CD14-positive monocyte (primary cell): ENCODE results near the gene CAPN14. TPM values are rescaled to one million over a fixed set of nuclear protein-coding genes. Genes with fewer than 3 reads are reported as not detected.

Source experiments
- DNase-seq, 3 donors: peaks; one replicate each; pipeline ENCODE4 v3.0.0-alpha.2; 2011 to 2022
- H2AFZ ChIP-seq: 2 replicates; pipeline ENCODE4 v1.6.0; 2012; ENCODE audit warnings: mild to moderate bottlenecking, low read depth, low read length, inconsistent platforms; ENCODE audit not compliant: insufficient read depth, poor library complexity, severe bottlenecking
- H3K27ac ChIP-seq, 2 donors: 1 replicate in 1 of 2; 2 replicates in 1 of 2; pipeline ENCODE4 v1.5.1; 2012 to 2013; ENCODE audit warnings: low read length in 2 of 2, control low read depth in 1 of 2, inconsistent platforms in 1 of 2, low read depth in 1 of 2, mild to moderate bottlenecking in 1 of 2
- H3K27me3 ChIP-seq, 2 donors: one replicate each; pipeline versions ENCODE4 v1.6.0 to v1.6.1; 2011 to 2013; ENCODE audit warnings: low read length in 2 of 2; ENCODE audit not compliant: control insufficient read depth in 2 of 2, insufficient read depth in 2 of 2
- H3K36me3 ChIP-seq, 2 donors: replicated peaks in 1 of 2; 1 replicate in 1 of 2; 2 replicates in 1 of 2; pipeline versions ENCODE4 v1.5.1 to v1.6.1; 2012 to 2013; ENCODE audit warnings: low read length in 2 of 2, control low read depth in 1 of 2, inconsistent platforms in 1 of 2, mild to moderate bottlenecking in 1 of 2; ENCODE audit not compliant: insufficient read depth in 2 of 2, control insufficient read depth in 1 of 2
- H3K4me1 ChIP-seq, 2 donors: 1 replicate in 1 of 2; 2 replicates in 1 of 2; pipeline versions ENCODE4 v1.5.1 to v1.6.1; 2012 to 2013; ENCODE audit warnings: low read length in 2 of 2, control low read depth in 1 of 2, inconsistent platforms in 1 of 2, mild to moderate bottlenecking in 1 of 2, moderate library complexity in 1 of 2; ENCODE audit not compliant: insufficient read depth in 2 of 2, control insufficient read depth in 1 of 2
- H3K4me2 ChIP-seq: replicated peaks from 2 replicates; pipeline ENCODE3; 2012; ENCODE audit warnings: low read length, moderate library complexity, mild to moderate bottlenecking; ENCODE audit not compliant: poor library complexity, severe bottlenecking; ENCODE audit errors: extremely low read depth
- H3K4me3 ChIP-seq, 3 experiments: fragments of 200-600 bp in 1 of 3; sonication (generic) in 1 of 3; replicated peaks in 1 of 3; 1 replicate in 2 of 3; 2 replicates in 1 of 3; pipeline ENCODE4 v1.5.1; 2011 to 2013; ENCODE audit warnings: low read length in 3 of 3, mild to moderate bottlenecking in 3 of 3, control low read depth in 2 of 3, low read depth in 2 of 3, inconsistent platforms in 1 of 3, moderate library complexity in 1 of 3
- H3K79me2 ChIP-seq: 2 replicates; pipeline ENCODE4 v1.6.0; 2012; ENCODE audit warnings: mild to moderate bottlenecking, control low read depth, inconsistent platforms, low read length, moderate library complexity; ENCODE audit not compliant: insufficient read depth
- H3K9ac ChIP-seq: 2 replicates; pipeline ENCODE4 v1.6.0; 2017; ENCODE audit warnings: low read length, mild to moderate bottlenecking; ENCODE audit not compliant: insufficient read depth, poor library complexity, severe bottlenecking
- H3K9me3 ChIP-seq, 2 donors: replicated peaks in 1 of 2; 1 replicate in 1 of 2; 2 replicates in 1 of 2; pipeline versions ENCODE4 v1.5.1 to v1.6.1; 2012 to 2013; ENCODE audit warnings: low read length in 2 of 2, control low read depth in 1 of 2; ENCODE audit not compliant: control insufficient read depth in 1 of 2, insufficient read depth in 1 of 2
- H4K20me1 ChIP-seq: 2 replicates; pipeline ENCODE4 v1.6.0; 2012; ENCODE audit warnings: mild to moderate bottlenecking, low read length, control low read depth, moderate library complexity; ENCODE audit not compliant: insufficient read depth
- H3K27ac Mint-ChIP-seq, 7 donors: one replicate each; pipeline ENCODE4 v1.8.0; 2020; ENCODE audit warnings: mild to moderate bottlenecking in 7 of 7, mixed read lengths in 7 of 7, moderate library complexity in 6 of 7, inconsistent platforms in 2 of 7
- H3K27me3 Mint-ChIP-seq, 3 donors: one replicate each; pipeline ENCODE4 v1.8.0; 2021 to 2022; ENCODE audit warnings: low read depth in 3 of 3, mild to moderate bottlenecking in 3 of 3, mixed read lengths in 3 of 3, moderate library complexity in 3 of 3, inconsistent platforms in 1 of 3
- H3K36me3 Mint-ChIP-seq, 2 donors: one replicate each; pipeline ENCODE4 v1.8.0; 2020; ENCODE audit warnings: mixed read lengths in 2 of 2, inconsistent platforms in 1 of 2, mild to moderate bottlenecking in 1 of 2
- H3K4me1 Mint-ChIP-seq: one replicate; pipeline ENCODE4 v1.8.0; 2020; ENCODE audit warnings: mild to moderate bottlenecking, mixed read lengths
- H3K4me3 Mint-ChIP-seq, 2 donors: one replicate each; pipeline ENCODE4 v1.8.0; 2020; ENCODE audit warnings: mild to moderate bottlenecking in 2 of 2, mixed read lengths in 2 of 2, moderate library complexity in 1 of 2
- H3K9me3 Mint-ChIP-seq, 7 donors: one replicate each; pipeline ENCODE4 v1.8.0; 2020 to 2022; ENCODE audit warnings: mixed read lengths in 7 of 7, mild to moderate bottlenecking in 6 of 7, moderate library complexity in 6 of 7, inconsistent platforms in 2 of 7
- WGBS: methylation state at CpG from one replicate; pipeline ENCODE4 v1.1.5; 2013; ENCODE audit warnings: missing lambda C conversion rate; ENCODE audit not compliant: insufficient coverage; 5-methylcytosine and 5-hydroxymethylcytosine counted together
- intact Hi-C, 2 donors: fragments of 100-400 bp; cut with micrococcal nuclease; formaldehyde crosslinking; loops; one replicate each; pipeline versions ENCODE4 v1.15.0 to v1.15.1; 2023
- polyA plus RNA-seq, 3 donors: library from polyadenylated mRNA; depleted of rRNA in 1 of 3; unstranded in 2 of 3; stranded (reverse) in 1 of 3; fragments of 300-500 nt in 2 of 3; fragments of >200 nt in 1 of 3; fragmentation: Illumina TruSeq in 2 of 3; gene quantifications; 1 replicate in 2 of 3; 2 replicates in 1 of 3; pipeline ENCODE4 v1.2.3, GENCODE V29; 2012 to 2021
- small RNA-seq: library from RNA; depleted of rRNA; stranded (forward); fragments of <200 nt; gene quantifications from one replicate; pipeline ENCODE3, GENCODE V24; 2012; ENCODE audit warnings: low read depth; ENCODE audit not compliant: insufficient read length
- TF ChIP-seq, protein P1 (sequence below): fragments of 200-600 bp; IDR thresholded peaks from one replicate; pipeline ENCODE4 v1.8.0; 2022; ENCODE audit warnings: antibody characterized with exemption, mild to moderate bottlenecking

The CAPN14 gene
- polyA plus RNA-seq, 3 donors: not detected

DNA sequence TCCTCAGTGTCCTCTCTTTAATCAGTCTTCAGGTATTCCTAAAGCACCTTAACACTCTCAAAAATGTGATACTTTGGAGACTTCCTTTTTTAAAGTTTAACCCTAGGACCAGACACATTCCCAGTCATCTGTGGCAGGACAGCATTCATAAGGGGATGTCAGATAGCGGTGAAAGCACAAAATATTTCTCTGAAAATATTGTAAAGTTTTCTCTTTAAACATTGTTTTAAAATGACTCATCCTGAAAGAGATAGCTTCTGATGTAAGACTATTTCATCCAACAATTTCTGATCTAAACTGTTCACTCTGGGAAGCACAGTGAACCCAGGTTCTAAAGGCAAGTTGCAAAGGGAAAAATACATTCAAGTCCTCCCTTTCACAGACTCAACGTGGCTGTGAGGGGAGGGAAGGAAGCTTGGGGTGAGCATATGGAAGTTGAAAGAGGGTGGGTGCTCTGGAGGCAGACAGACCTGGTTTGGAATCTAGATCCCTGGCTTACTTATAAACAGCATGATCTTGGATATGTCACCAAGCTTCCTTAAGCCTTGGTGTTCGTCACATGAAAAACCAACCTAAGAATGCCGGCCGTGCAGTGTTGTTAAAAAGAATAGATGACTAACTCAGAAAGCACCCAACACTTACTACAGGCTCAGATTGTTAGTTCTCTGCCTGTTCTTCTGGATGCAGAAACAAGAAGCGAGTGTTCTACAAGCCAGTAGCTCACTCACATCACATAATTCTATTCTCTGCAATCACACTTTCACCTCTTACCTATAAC, 91.2 kb downstream of the CAPN14 start:
- H3K27me3 Mint-ChIP-seq: peaks cover 0 to 2% (median 0%) of the 10 kb centered on the region in 3 donors
- Histone ChIP-seq H4K20me1 (no peaks in the 10 kb centered on the region), H2AFZ (no peak overlapping the region), H3K27ac (no peak overlapping the region), H3K27me3 (no peaks in the 10 kb centered on the region), H3K36me3 (no peaks in the 10 kb centered on the region), H3K4me3 (no peak overlapping the region), H3K9ac (no peak overlapping the region), H3K79me2 (no peaks in the 10 kb centered on the region), H3K4me2 (no peak overlapping the region), H3K4me1 (no peaks in the 10 kb centered on the region), H3K9me3 (no peaks in the 10 kb centered on the region)
- H3K4me1 Mint-ChIP-seq: no peaks in the 10 kb centered on the region
- no peak overlapping the region for H3K27ac Mint-ChIP-seq
- TF ChIP-seq, protein P1, sequence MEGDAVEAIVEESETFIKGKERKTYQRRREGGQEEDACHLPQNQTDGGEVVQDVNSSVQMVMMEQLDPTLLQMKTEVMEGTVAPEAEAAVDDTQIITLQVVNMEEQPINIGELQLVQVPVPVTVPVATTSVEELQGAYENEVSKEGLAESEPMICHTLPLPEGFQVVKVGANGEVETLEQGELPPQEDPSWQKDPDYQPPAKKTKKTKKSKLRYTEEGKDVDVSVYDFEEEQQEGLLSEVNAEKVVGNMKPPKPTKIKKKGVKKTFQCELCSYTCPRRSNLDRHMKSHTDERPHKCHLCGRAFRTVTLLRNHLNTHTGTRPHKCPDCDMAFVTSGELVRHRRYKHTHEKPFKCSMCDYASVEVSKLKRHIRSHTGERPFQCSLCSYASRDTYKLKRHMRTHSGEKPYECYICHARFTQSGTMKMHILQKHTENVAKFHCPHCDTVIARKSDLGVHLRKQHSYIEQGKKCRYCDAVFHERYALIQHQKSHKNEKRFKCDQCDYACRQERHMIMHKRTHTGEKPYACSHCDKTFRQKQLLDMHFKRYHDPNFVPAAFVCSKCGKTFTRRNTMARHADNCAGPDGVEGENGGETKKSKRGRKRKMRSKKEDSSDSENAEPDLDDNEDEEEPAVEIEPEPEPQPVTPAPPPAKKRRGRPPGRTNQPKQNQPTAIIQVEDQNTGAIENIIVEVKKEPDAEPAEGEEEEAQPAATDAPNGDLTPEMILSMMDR: no peak
- H3K36me3 Mint-ChIP-seq: no peaks in the 10 kb centered on the region
- H3K4me3 Mint-ChIP-seq: no peak overlapping the region
- intact Hi-C loops: no loop called here
- no peaks in the 10 kb centered on the region for H3K9me3 Mint-ChIP-seq
- WGBS: 87% methylated on average over 1 of the region's 6 CpGs
- no peak for DNase-seq

DNA sequence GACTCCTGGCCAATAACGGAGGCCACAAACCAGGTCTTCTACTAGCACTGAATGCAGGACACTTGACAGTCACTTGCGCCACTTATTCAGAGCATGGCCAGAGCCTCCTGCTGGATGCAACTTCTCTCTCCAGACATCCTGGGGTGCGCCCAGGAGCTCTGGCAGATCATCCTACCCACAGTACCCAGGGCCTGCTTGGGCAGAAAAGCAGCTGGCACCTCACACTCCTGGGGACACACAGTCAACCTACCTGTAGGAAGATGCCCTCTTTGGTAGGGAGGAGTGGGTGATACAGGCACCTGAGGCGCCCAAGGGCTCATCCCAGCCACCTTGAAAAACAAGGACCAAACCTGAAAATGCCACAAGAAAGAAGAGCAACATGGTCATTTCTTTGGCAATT, 92.4 kb downstream of the CAPN14 start:
- no peak overlapping the region for H3K27ac ChIP-seq
- H3K9me3 Mint-ChIP-seq: no peaks in the 10 kb centered on the region
- no peak overlapping the region for H3K4me3 Mint-ChIP-seq
- no peak overlapping the region for H2AFZ ChIP-seq
- H3K4me1 Mint-ChIP-seq: no peaks in the 10 kb centered on the region
- H4K20me1 ChIP-seq: no peaks in the 10 kb centered on the region
- TF ChIP-seq, protein P1: no peak
- H3K4me1 ChIP-seq: no peaks in the 10 kb centered on the region
- H3K9ac ChIP-seq: no peak overlapping the region
- H3K9me3 ChIP-seq: no peaks in the 10 kb centered on the region
- no peaks in the 10 kb centered on the region for H3K27me3 ChIP-seq
- no peak overlapping the region for H3K4me2 ChIP-seq
- H3K4me3 ChIP-seq: no peak overlapping the region
- DNase-seq: no peak
- H3K79me2 ChIP-seq: no peaks in the 10 kb centered on the region
- intact Hi-C loops: no loop called here
- 93% methylated on average over 3 of the region's 4 CpGs for WGBS
- no peaks in the 10 kb centered on the region for H3K36me3 Mint-ChIP-seq
- H3K27ac Mint-ChIP-seq: no peak overlapping the region
- H3K36me3 ChIP-seq: no peaks in the 10 kb centered on the region
- H3K27me3 Mint-ChIP-seq: peaks cover 0 to 2% (median 0%) of the 10 kb centered on the region in 3 donors

Small RNAs within 50 kb of the gene (small RNA-seq; reads per million reads assigned to genes)
- gene RNA5SP90: not detected

Other genes starting within 250 kb of the CAPN14 start
- under 1 TPM in 1 of 3 donors, not detected in 2; 0.33 TPM for gene GALNT14, start 79.1 kb downstream of the CAPN14 start, polyA plus RNA-seq
- gene EHD3, start 16.6 kb upstream of the CAPN14 start, polyA plus RNA-seq: 1 to 10 TPM; 1.1 to 1.5 (median 1.4) TPM
- gene XDH, start 197.2 kb upstream of the CAPN14 start, polyA plus RNA-seq: not detected